GM10266 (cell line): ENCODE results near the gene SNX32.

Experiments used
- DNase-seq: peaks from one replicate; pipeline ENCODE4 v3.0.0; 2012; ENCODE audit errors: extremely low spot score
- TF ChIP-seq, protein P1 (sequence below): IDR thresholded peaks from 2 replicates; pipeline ENCODE4 v1.5.1; 2012; ENCODE audit warnings: mild to moderate bottlenecking, low read depth; ENCODE audit not compliant: control insufficient read depth, insufficient read depth; ENCODE audit errors: missing control alignments

SNX32 gene

DNA sequence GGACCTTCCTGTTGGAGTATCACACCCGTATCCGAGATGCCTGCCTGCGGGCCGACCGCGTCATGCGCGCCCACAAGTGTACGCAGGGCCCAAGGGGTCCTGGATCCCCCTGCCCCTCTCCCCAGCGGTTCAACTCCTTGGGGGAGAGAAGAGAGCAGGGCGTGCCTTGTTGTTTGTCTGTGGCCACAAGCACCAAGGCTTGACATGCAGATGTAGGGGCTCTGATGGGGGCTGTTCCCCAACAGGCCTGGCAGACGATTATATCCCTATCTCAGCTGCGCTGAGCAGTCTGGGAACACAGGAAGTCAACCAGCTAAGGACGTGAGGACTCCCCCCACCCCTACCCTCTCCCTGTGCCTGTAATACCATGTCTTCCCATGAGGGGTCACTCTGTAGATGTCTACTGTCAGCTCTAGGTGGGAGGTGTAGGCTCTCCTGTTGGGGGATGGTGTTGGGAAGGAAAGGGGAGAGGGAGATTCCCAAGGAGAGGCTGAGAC is 17.4 kb downstream of the SNX32 start:
- no peak for DNase-seq
- TF ChIP-seq, protein P1, sequence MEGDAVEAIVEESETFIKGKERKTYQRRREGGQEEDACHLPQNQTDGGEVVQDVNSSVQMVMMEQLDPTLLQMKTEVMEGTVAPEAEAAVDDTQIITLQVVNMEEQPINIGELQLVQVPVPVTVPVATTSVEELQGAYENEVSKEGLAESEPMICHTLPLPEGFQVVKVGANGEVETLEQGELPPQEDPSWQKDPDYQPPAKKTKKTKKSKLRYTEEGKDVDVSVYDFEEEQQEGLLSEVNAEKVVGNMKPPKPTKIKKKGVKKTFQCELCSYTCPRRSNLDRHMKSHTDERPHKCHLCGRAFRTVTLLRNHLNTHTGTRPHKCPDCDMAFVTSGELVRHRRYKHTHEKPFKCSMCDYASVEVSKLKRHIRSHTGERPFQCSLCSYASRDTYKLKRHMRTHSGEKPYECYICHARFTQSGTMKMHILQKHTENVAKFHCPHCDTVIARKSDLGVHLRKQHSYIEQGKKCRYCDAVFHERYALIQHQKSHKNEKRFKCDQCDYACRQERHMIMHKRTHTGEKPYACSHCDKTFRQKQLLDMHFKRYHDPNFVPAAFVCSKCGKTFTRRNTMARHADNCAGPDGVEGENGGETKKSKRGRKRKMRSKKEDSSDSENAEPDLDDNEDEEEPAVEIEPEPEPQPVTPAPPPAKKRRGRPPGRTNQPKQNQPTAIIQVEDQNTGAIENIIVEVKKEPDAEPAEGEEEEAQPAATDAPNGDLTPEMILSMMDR = peak; percentile 26

DNA sequence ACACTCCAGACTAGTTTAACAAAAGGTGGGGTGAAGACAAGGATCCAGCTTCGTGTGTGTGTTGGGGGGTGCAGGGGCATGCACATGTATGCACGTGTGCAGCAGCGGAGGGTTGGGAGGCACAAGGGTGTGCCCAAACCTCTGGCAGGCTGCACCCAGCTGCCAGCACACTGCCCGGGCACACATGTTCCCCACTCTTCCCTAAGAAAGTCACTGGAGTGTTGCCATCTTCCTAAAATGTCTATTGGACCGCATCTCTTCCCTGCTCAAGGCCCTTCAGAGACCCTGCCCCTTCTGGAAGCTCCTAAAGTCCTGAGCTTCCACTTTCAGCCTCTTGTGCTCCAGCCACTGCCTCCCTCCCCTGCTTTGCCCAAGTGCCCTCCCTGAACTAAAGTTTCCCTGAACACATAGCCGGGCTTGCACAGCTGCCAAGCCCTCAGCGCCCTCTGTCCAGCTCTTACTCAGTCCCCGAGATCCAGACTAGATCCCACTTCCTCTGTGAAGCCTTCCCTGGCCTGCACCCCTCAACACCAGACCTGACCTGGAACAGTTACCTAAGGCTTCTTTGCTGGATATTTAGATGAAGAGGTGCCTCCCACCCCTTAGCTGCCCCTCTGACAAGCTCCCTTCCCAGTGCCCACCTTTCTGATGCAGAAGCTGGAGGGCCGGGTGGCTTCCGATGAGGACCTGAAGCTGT is 18.2 kb downstream of the SNX32 start:
- no peak for DNase-seq
- TF ChIP-seq, protein P1 = no peak

DNA sequence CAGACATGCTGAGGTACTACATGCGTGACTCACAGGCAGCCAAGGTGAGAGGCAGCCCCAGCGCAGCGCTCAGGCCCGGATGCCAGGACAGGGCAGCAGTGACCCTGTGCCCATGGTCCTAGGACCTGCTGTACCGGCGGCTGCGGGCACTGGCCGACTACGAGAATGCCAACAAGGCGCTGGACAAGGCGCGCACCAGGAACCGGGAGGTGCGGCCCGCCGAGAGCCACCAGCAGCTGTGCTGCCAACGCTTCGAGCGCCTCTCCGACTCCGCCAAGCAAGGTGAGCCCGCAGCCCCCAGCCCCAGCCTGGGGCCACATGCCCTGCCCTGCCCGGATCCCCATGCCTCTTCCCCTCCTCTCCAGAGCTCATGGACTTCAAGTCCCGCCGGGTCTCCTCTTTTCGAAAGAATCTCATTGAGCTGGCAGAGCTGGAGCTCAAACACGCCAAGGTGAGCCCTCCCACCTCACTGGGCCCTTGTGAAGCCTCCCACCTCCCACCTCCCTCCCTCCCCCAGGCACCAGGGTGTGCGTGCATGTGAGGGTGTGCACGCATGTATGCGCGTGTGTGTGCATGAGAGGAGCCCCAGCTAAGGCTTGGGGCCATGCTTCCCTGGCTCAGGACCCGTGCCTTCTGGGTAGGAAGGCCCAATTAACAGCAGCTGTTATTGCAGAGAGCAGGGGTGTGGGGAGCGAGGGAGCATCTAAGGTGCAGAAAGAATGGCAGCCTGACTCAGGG is 18.9 kb downstream of the SNX32 start:
- TF ChIP-seq, protein P1 = no peak
- no peak for DNase-seq

DNA sequence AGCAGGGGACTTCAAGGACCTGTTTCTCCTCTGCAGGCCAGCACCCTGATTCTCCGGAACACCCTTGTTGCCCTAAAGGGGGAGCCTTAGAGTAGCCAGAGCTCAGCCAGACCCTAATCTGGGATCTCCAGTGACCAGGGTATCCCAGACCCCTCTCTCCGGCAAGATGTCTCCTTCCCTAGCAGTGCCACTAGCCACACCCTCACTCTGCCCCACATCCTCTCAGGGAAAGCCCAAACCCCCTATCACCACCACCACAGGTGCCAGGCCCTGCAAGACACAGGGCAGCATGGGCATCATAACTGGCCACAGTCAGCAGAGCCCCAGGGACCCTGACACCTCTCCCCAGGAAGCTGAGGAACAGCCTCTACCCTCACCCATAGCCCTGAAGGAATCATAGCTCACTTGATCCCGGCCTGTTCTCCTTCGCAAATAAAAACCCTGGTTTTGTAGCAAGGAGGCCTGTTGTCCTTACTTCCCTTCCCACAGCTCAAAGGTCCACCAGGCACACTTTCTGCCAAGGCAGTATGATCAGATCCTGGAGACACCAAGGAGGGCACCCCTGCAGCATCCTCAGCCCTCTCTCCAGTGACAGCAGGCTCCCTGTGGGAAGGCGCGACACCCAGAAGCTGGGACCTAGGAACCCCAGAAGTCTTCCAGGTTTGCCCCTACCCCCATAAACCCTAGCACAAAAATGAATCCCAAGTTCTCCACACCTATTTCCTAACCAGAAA is 19.6 kb downstream of the SNX32 start:
- TF ChIP-seq, protein P1 = peak; percentile 6
- DNase-seq = no peak

DNA sequence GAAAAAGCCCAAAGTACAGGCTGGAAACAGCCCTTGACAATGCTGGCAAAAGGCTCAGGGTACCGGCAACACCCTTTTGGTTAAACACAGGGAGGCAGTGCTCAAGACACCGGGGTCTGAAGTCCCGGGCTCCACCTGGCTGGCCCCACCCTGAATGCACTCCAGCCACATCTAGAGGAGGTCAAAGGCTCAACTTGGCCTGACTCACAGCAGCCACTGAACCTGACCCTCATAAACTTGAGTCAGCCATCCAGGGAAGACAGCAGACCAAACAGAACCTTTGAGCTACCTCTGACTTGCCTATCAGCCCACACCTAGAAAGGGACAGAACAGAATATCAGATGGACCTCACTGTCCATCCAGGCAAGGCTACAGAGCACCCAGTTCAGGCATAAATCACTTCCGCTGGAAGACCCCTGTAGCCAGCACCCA is 20.4 kb downstream of the SNX32 start:
- TF ChIP-seq, protein P1 = no peak
- DNase-seq = no peak

DNA sequence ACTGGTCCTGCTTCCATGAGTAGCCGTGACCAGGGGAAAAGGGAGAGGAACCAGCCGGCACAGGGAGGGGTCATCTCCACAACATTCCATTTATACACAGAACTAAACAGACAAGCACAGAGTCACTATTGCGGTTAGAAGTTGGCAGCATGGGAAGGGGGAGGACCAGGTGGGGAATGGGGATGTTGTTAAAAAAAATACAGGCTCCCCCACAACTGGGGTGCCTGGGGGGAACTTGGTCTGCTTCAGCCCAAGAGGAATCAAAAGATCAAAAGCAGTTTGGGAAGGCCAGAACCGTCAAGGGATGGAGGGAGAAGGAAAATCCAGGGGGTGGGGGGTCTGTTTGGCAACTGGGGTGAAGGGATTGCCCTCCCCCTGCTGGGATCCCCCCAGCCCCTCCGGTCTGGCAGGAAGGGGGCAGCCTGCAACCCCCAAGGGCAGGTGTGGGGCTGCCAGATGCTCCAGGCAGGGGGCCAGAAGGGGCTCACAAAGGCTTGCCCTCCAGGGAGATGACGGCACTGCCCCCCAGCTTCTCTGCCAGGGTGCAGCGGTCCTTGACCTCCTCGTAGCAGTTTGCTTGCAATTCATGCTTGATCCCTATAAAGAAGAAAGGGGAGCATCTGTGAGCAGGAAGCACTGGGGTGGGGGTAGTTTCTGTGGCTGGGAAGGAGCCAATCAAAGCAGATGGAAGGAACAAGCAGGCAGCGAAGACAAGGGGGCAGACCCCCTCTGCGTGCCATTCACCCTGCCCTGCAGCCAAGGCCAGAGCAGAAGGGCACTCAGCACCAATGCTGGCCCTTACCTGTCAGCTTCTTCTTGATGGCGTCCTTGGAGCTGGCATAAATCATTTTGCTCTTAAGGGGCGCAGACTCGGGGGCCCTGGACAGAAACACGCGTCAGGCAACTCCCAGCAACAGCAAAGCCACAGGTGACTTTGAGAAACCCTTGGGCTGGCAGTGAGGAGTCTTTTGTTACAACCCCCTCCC is 21.4 kb downstream of the SNX32 start:
- TF ChIP-seq, protein P1 = no peak
- DNase-seq = no peak
